Measurements from ENCODE around the gene CUL3.

GRCh38 chr2:224427471-224427870, 157.7 kb downstream of the CUL3 start:
- no peak for TF ChIP-seq CTCF (IDR thresholded peaks at IDR 0.05)
- no peak for TF ChIP-seq POLR2A (IDR thresholded peaks at IDR 0.05)

All from vagina (tissue), 2 donors.